Peyer's patch (tissue), 4 donors: ENCODE measurements around the gene SLC35F5. TPM values are rescaled to one million over a fixed set of nuclear protein-coding genes. Genes with fewer than 3 reads are reported as not detected.
"Not testable (repeated sequence)": the region's sequence is repeated elsewhere in the genome, so short reads cannot be mapped to it uniquely, and the experiment has no call there.

Experiments used
- DNase-seq, 3 donors: peaks; one replicate each; pipeline ENCODE4 v3.0.0-alpha.2; 2017 to 2019
- H3K27ac ChIP-seq, 4 donors: fragments of 200-600 bp; sonication (generic); one replicate each; pipeline ENCODE4 v1.5.1; 2016 to 2019
- H3K27me3 ChIP-seq, 2 donors: fragments of 200-600 bp; sonication (generic); one replicate each; pipeline ENCODE4 v1.5.1; 2019
- H3K36me3 ChIP-seq, 3 donors: fragments of 200-600 bp; sonication (generic); one replicate each; pipeline ENCODE4 v1.5.1; 2016 to 2019
- H3K4me1 ChIP-seq, 4 donors: fragments of 200-600 bp; sonication (generic); one replicate each; pipeline ENCODE4 v1.5.1; 2016 to 2019
- H3K4me3 ChIP-seq, 4 donors: fragments of 200-600 bp; sonication (generic); 1 replicate in 3 of 4; 2 replicates in 1 of 4; pipeline ENCODE4 v1.5.1; 2016 to 2019; ENCODE audit warnings: mild to moderate bottlenecking in 1 of 4
- H3K9me3 ChIP-seq, 4 donors: fragments of 200-600 bp; sonication (generic); one replicate each; pipeline ENCODE4 v1.5.1; 2016 to 2019; ENCODE audit warnings: mild to moderate bottlenecking in 1 of 4
- POLR2A ChIP-seq, 2 donors: fragments of 450-650 bp; IDR thresholded peaks; one replicate each; pipeline ENCODE4 v1.5.1; 2017; ENCODE audit warnings: antibody characterized with exemption in 2 of 2, mild to moderate bottlenecking in 2 of 2, moderate library complexity in 2 of 2
- total RNA-seq, 4 donors: library from RNA; depleted of rRNA; stranded (reverse); fragments of >200 nt; gene quantifications; one replicate each; pipeline ENCODE4 v1.1.0, GENCODE V29; 2016
- TF ChIP-seq, protein P1 (sequence below), 6 experiments: fragments of 450-650 bp in 4 of 6; fragments of 200-600 bp in 2 of 6; sonication (generic) in 1 of 6; IDR thresholded peaks; one replicate each; pipeline ENCODE4 v1.5.1; 2017 to 2019; ENCODE audit warnings: antibody characterized with exemption in 6 of 6, mild to moderate bottlenecking in 3 of 6, moderate library complexity in 1 of 6

Gene SLC35F5
- total RNA-seq, 4 donors from 2014 or later, result 49.5 to 211 (median 153) TPM

- TF ChIP-seq, protein P1, sequence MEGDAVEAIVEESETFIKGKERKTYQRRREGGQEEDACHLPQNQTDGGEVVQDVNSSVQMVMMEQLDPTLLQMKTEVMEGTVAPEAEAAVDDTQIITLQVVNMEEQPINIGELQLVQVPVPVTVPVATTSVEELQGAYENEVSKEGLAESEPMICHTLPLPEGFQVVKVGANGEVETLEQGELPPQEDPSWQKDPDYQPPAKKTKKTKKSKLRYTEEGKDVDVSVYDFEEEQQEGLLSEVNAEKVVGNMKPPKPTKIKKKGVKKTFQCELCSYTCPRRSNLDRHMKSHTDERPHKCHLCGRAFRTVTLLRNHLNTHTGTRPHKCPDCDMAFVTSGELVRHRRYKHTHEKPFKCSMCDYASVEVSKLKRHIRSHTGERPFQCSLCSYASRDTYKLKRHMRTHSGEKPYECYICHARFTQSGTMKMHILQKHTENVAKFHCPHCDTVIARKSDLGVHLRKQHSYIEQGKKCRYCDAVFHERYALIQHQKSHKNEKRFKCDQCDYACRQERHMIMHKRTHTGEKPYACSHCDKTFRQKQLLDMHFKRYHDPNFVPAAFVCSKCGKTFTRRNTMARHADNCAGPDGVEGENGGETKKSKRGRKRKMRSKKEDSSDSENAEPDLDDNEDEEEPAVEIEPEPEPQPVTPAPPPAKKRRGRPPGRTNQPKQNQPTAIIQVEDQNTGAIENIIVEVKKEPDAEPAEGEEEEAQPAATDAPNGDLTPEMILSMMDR (IDR thresholded peaks at IDR 0.05), result no peak
- TF ChIP-seq POLR2A (IDR thresholded peaks at IDR 0.05), result no peak
- Histone ChIP-seq H3K4me3 (no peak overlapping the region), H3K36me3 (no peaks in the 10 kb centered on the region), H3K9me3 (no peaks in the 10 kb centered on the region), H3K4me1 (no peaks in the 10 kb centered on the region), H3K27ac (no peak overlapping the region), H3K27me3 (no peaks in the 10 kb centered on the region)
- no peak for DNase-seq
Observed at GRCh38 chr2:113791697-113792590, 35.5 kb upstream of the SLC35F5 start.

DNA sequence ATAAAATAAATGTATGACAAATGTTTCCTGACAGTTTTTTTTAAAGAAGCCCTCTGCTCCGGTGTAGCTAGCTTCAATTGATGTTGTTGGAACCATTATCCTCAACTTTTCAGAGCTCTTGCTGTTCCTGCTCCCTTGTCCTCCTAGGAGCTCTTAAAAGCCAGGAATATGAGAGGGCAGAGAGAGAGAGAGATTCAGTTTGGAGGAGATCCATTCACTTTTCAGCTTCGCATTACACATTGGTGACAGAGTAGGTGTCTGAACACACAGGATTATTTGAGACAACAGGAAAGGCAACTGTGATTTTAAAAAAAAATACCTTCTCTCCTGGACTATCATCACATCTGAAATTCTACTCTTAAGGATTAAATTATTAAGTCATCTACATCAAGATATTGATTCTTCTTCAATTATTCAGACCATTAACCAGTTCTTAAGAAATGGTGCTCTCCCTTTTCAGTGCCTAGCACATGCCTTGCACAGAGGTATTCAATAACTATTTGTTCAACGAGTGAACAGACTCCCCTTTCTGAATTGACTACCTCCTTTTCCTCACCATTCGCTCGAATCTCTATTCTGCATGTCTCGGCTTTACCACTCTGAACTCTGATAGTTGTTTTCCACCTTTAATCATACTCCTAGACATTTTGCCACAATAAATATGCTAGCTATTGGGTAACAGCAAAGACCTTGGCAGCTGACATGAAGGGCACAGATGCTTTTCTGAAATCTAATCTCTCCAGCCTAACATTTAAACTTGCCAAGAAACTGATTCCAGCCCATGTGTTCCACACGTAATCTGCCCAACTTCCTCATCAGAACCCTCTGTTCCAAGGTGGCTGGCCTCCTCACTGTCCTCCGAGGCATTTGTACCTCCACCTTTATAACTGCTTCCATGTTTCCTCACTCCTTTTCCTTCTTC, 28.6 kb upstream of the SLC35F5 start:
- no peaks in the 10 kb centered on the region for H3K27me3 ChIP-seq
- no peaks in the 10 kb centered on the region for H3K36me3 ChIP-seq
- no peaks in the 10 kb centered on the region for H3K9me3 ChIP-seq
- no peak for DNase-seq
- peaks cover 0 to 2% (median 0%) of the 10 kb centered on the region in 4 donors for H3K4me1 ChIP-seq
- no peak overlapping the region for H3K4me3 ChIP-seq
- no peak for TF ChIP-seq POLR2A (IDR thresholded peaks at IDR 0.05)
- TF ChIP-seq, protein P1 (IDR thresholded peaks at IDR 0.05), result no peak
- no peak overlapping the region for H3K27ac ChIP-seq

DNA sequence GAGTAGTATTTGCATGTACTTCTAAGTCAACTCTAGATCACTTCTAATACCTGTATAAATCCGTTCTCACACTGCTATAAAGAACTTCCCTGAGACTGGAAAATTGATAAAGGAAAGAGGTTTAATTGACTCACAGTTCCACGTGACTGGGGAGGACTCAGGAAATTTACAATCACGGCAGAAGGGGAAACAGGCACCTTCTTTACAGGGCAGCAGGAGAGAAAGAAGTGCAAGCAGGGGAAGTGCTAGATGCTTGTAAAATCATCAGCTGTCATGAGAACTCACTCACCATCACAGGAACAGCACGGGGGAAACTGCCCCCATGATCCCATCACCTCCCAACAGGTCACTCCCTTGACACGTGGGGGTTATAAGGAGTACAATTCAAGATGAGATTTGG, 24.0 kb upstream of the SLC35F5 start:
- H3K27me3 ChIP-seq, result no peaks in the 10 kb centered on the region
- no peaks in the 10 kb centered on the region for H3K36me3 ChIP-seq
- H3K4me3 ChIP-seq, result no peak overlapping the region
- TF ChIP-seq, protein P1 (IDR thresholded peaks at IDR 0.05), result no peak
- no peak for TF ChIP-seq POLR2A (IDR thresholded peaks at IDR 0.05)
- H3K9me3 ChIP-seq, result no peaks in the 10 kb centered on the region
- no peak overlapping the region for H3K27ac ChIP-seq
- peaks cover 0 to 6% (median 1%) of the 10 kb centered on the region in 4 donors for H3K4me1 ChIP-seq
- DNase-seq, result no peak

DNA sequence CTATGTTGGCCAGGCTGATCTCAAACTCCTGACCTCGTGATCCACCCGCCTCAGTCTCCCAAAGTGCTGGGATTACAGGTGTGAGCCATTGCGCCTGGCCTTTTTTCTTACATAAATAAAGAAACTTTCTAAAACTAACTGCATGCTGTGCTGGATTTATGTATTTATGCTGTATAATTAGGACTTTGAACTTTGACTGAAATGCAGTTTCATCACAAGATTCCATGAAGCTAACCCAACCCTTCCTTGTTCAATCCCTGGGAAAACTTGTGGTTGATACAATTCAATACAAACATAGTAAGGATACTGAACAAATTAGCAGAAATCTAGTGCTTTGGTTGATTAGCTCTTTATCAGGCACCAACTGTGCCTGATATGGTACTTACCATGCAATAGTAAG, 20.9 kb upstream of the SLC35F5 start:
- Histone ChIP-seq H3K27ac (peak overlapping the region in 3 of 4 donors; percentile 23 to 61 (median 32)), H3K4me1 (peaks cover 0 to 6% (median 1%) of the 10 kb centered on the region in 4 donors), H3K9me3 (no peaks in the 10 kb centered on the region), H3K36me3 (no peaks in the 10 kb centered on the region), H3K4me3 (no peak overlapping the region), H3K27me3 (no peaks in the 10 kb centered on the region)
- DNase-seq, result no peak
- no peak for TF ChIP-seq POLR2A (IDR thresholded peaks at IDR 0.05)

- H3K27me3 ChIP-seq, result no peaks in the 10 kb centered on the region
- H3K4me1 ChIP-seq, result peaks cover 0 to 6% (median 1%) of the 10 kb centered on the region in 4 donors
- no peak overlapping the region for H3K4me3 ChIP-seq
- H3K27ac ChIP-seq, result peak overlapping the region in 2 of 4 donors; percentile 23 to 32
- no peak for TF ChIP-seq POLR2A (IDR thresholded peaks at IDR 0.05)
- TF ChIP-seq, protein P1 (IDR thresholded peaks at IDR 0.05), result no peak
- DNase-seq, result no peak
- H3K9me3 ChIP-seq, result no peaks in the 10 kb centered on the region
- H3K36me3 ChIP-seq, result no peaks in the 10 kb centered on the region
Observed at GRCh38 chr2:113776949-113777348, 20.5 kb upstream of the SLC35F5 start.

GRCh38 chr2:113774616-113775015, 18.2 kb upstream of the SLC35F5 start:
- DNase-seq, H3K4me3 ChIP-seq, H3K36me3 ChIP-seq, H3K27me3 ChIP-seq, H3K9me3 ChIP-seq, H3K27ac ChIP-seq, H3K4me1 ChIP-seq: not testable (repeated sequence)
